IPS-NIHi7 (cell line): Measurements from ENCODE around the gene PIGS.

Experiments
- DNase-seq: peaks from one replicate; pipeline ENCODE4 v3.0.0; 2012; ENCODE audit warnings: mixed read lengths; ENCODE audit errors: extremely low spot score

The PIGS gene

DNA sequence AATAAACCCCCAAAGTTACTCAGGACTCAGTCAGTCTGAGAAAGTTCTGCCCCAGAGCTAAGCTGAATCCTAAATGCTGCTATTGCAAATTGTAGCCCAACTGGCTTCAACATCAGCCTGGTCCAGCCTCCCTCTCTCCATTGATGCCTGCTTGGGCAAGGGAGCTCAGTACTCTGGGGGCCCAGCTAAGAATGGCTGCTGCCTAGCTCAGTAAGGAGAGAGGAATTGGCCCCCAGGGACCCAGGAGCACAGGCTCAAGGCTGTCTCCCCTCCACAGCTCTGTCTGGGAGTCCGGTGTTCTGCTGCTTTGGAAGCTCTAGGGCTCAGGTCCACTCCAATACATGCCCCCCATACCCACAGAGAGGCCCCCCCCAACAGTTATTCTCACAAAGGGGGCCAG is 20.5 kb downstream of the PIGS start:
- no peak for DNase-seq

- no peak for DNase-seq
Measured at GRCh38 chr17:28549236-28550132, 21.8 kb downstream of the PIGS start.

DNA sequence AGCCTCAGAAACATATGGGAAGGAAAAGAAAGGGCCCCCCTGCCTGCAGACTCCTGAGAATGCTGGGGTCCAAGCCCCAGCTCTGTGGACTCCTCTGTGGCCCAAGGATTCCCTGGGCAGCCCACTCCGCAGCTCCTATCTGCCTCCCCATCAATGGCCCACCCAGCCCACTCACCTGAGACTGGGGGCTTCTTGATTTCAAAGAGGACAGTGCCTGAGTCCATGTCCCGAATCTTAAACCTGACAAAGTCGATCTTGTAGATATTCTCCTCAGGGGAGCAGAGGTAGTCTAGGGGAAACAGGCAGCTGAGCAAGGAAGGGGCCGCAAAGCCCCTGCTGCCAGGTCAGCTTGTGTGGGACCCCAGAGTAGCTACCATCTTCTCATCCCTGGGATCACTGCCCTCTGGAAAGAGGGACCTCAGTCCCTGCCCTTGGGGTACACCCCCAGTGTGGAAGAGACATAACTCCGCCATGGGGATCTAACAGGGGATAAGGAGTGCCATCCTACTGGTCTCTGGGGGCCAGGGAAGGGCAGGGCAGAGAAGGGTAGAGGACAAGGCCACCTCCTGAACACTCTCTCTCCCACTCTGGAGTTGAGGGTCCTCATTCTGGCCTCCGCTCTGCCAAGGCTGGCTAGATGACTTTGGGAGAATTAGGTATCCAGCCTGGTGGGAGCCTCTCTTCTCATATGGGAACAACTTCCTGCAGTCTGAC is 22.8 kb downstream of the PIGS start:
- DNase-seq, result no peak

GRCh38 chr17:28547623-28548416 is 23.5 kb downstream of the PIGS start:
- peak; percentile 94 for DNase-seq

- DNase-seq, result no peak
Measured at GRCh38 chr17:28547096-28547622, 24.2 kb downstream of the PIGS start.

- no peak for DNase-seq
Measured at GRCh38 chr17:28545787-28546415, 25.4 kb downstream of the PIGS start.

DNA sequence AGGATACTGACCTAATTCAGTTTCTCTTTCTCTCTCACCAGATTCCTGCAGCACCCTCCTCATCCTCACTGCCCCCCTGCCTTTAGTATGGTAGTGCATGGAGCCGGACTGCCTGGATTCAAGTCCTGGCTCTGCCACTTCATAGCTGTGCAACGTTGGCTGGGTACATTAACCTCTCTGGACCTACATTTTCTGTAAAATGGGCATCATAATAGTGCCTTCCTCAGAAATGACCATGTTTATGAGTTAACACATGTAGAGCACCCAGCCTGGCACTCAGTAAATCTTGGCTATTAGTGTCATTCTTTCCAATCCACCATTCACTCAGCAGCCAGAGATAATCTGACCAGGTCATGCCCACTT is 26.2 kb downstream of the PIGS start:
- DNase-seq, result no peak

- DNase-seq, result no peak
Measured at GRCh38 chr17:28544402-28545140, 26.8 kb downstream of the PIGS start.

DNA sequence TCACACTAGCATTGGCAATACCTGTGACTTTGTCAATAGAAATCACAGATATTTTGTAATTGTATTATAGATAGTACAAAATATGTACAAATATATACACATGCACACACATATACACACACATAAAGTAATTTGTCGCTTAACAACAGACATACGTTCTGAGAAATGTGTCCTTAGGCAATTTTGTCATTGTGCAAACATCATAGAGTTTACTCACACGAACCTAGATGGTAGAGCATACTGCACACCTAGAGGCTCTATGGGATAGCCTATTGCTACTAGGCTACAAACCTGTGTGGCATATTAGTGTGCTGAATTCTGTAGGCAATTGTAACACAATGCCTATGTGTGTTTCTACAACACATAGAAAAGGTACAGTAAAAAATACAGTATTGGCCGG is 29.9 kb downstream of the PIGS start:
- DNase-seq, result no peak

DNA sequence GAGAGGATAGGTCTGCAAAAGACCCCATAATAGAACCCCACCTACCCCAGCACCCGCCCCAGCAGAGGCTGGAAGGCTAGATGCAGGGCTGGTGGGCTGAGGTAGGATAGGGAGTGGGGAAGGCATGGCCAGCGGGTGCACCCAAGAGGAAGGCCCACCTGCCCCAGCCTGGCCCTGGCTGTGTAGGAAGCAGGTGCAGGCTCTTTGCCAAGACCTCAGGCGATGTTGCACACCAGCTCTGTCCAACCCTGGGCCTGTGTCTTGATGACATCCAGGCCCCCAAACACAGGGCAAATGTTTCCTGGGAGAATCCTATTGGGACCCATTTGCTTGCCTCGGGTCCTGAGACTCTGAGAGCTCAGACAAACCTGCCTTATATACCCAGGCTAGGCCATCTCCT is 31.1 kb downstream of the PIGS start:
- DNase-seq, result no peak

DNA sequence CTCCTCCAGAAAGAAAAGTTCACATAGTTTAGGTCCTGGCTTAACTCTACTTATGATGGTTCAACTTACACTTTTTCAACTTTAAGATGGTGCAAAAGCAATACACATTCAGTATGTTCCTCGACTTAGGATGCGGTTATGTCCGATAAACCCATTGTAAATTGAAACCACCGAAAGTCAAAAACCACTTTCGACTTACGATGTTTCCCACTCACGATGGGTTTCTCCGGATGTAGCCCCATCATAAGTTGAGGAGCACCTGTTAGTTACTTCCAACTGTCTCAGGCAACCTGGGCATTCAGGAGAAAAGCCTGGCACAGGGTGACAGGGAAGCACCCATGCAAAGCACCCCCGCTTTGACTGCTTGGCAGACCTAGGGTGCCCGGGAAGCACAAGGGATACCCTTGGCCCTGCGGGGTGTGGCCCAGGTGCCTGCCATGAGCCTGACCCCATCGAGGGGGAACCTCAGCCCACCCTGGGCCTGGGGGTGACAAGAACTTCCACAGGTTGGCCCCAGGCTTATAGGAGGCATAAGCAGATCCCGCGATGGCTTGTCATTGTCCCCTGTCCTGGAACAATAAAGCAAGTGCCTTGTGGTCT is 32.9 kb downstream of the PIGS start:
- no peak for DNase-seq

GRCh38 chr17:28537219-28537610 is 34.1 kb downstream of the PIGS start:
- DNase-seq, result no peak

- DNase-seq, result no peak
Measured at GRCh38 chr17:28536532-28537218, 34.6 kb downstream of the PIGS start.

DNA sequence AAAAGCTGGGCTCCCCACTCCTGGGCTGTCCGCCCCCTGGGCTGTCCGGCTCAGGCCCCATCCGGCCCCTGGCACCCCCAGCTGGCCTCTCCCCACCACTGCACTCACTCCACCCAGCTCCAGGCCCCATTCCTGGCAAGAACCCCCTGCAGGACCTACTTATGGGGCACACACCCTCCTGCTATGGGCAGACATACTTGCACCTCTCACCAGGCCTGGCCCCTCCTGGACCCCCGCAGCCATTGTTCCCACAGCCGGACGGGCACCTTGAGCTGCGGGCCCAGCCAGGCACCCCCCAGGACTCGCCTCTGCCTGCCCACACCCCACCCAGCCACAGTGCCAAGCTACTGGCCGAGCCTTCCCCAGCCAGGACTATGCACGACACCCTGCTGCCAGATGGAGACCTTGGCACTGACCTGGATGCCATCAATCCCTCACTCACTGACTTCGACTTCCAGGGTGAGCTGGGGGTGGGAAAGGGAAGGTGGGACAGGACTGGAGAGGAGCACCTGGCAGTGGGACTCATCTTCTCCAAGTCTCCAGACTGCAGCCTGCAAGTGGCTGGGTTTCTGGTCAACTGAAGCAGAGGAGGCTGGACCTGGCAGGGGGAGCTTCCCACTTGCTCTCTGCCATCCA is 36.5 kb downstream of the PIGS start:
- DNase-seq, result no peak

- no peak for DNase-seq
Measured at GRCh38 chr17:28533091-28533807, 38.1 kb downstream of the PIGS start.

DNA sequence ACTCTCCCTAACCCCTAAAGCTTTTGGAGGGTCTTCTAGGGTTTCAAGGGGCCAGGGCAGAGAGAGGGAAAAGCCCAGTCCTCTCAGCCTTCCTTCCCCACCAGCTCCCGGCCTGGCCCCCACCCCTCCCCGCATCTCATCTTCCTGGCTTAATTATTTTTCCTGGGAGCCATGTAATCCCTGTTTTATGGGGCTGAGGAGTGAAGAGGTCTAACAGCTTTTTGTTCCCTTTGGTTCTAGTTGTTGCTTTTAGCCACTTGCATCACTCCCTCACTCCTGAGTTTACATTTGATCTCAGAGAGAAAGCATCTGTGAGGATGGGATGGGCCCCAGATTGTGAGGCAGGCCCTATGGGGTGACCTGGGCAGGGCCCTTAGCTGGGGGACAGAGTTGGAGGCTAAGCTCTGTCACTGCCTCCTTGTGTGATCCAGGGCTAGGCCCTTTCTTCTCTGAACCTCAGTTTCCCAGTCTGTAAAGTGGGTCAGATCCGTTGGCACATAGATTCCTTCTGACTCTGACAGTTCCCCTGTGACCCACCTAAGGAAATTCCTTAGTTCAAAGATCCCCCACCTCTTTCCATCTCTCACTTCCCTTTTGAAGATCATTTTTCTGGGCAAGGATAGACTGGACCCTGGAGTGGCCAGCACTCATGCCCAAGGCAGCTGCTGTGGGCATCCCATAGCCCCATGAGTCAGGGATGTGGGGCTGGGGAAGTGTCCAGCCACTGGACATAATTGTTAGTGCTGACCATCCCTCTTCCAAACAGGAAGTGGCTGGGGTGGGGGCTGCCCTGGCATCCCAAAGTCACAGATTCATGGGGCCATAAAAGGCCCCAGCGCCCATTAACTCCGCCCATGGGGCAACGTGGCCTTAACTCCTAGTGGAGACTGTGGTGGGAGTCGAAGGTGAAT is 39.0 kb downstream of the PIGS start:
- no peak for DNase-seq

GRCh38 chr17:28530926-28531325 is 40.4 kb downstream of the PIGS start:
- DNase-seq, result no peak

DNA sequence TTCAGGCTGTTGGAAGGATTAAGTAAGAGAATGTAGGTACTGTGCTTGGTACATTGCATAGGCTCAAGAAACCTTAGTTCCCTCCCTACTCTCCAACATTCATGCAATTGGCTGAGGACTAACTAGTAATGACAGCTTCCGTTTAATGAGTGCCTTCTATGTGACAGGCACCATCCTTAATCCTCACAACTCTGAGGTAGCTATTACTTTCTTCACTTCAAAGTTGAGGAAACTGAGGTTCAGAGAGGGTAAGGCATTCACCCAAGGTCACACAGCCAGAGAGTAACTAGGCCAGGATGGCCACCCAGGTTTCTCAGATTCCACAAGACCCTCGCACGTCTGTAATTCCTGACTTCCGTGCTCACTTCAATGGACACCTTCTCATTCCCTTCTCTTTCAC is 41.1 kb downstream of the PIGS start:
- no peak for DNase-seq
